ENCODE data around the gene PIEZO1. TPM values are rescaled to one million over a fixed set of nuclear protein-coding genes. Genes with fewer than 3 reads are reported as not detected.

The PIEZO1 gene
- total and polyA plus RNA-seq, 2 donors (not counting 1 experiment from before 2014, with no cell fraction given) = 108 to 331 TPM

DNA sequence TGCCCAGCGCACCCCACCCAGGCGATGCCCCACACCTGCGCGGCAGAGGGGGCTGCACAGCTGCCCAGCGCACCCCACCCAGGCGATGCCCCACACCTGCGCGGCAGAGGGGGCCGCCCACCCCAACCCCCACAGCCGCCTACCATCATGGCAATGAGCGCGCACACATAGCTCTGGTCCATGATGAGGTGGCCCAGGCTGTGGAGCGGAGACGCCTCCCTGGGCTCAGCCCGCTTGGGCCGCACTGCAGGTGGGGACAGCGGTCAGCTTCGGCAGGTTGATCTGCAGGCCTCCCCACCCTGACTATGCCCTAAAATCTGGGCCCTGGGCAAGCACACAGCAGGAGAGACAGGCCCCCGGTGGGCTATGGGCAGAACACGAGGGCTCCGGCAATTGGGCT is 48.5 kb downstream of the PIEZO1 start:
- no peak for ATAC-seq (ENCODE audit: low read depth)
- H3K9me3 Mint-ChIP-seq (ENCODE audit: insufficient read depth) = no peaks in the 10 kb centered on the region

DNA sequence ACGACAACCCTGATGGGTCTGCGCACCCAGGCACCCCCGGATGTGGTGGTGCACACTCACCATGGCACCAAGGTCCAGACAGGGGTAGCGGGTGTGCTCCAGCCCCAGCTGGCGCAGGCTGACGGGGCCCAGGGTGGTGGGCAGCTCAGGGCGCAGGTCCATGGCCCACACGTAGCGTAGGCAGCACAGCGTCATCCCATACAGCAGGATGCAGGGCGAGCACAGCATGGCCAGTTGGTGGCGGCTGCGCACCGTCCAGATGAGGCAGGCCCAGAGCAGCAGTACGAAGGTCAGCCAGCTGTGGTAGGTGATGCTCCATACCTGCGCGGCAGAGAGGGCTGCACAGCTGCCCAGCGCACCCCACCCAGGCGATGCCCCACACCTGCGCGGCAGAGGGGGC is 48.9 kb downstream of the PIEZO1 start:
- Mint-ChIP-seq H3K27me3 (no peaks in the 10 kb centered on the region), H3K27ac (no peak overlapping the region), H3K9me3 (ENCODE audit: insufficient read depth) (no peaks in the 10 kb centered on the region), H3K4me3 (no peak overlapping the region), H3K4me1 (peaks cover 6% of the 10 kb centered on the region)
- DNase-seq (no peak), ATAC-seq (ENCODE audit: low read depth) (no peak)
- Histone ChIP-seq H3K27ac (ENCODE audit: low read length in 2 of 2) (no peak overlapping the region), H3K4me3 (ENCODE audit: control extremely low read depth in 1 of 5, extremely low read depth in 1 of 5, insufficient read depth in 1 of 5, low read depth in 2 of 5, low read length in 4 of 5) (no peak overlapping the region), H3K9me3 (ENCODE audit: control extremely low read depth in 1 of 3, control insufficient read depth in 2 of 3, insufficient read depth in 1 of 3, low read length in 2 of 3) (no peaks in the 10 kb centered on the region), H3K4me2 (replicated peaks; ENCODE audit: low read depth, low read length, poor library complexity, severe bottlenecking) (no peak overlapping the region), H2AFZ (ENCODE audit: insufficient read depth, low read depth, low read length, poor library complexity, severe bottlenecking) (no peak overlapping the region), H3K79me2 (ENCODE audit: control insufficient read depth, insufficient read depth, low read length) (peaks cover 10% of the 10 kb centered on the region), H3K9ac (ENCODE audit: low read length) (no peak overlapping the region), H4K20me1 (ENCODE audit: control insufficient read depth, insufficient read depth, low read length, poor library complexity, severe bottlenecking) (peaks cover 41% of the 10 kb centered on the region), H3K4me1 (ENCODE audit: control insufficient read depth in 2 of 2, insufficient read depth in 2 of 2, low read length in 2 of 2) (peaks cover 5 to 18% of the 10 kb centered on the region in 2 donors), H3K27me3 (replicated peaks in 1 of 4; ENCODE audit: control extremely low read depth in 1 of 4, control insufficient read depth in 3 of 4, insufficient read depth in 4 of 4, low read length in 3 of 4) (no peaks in the 10 kb centered on the region), H3K36me3 (replicated peaks in 1 of 2; ENCODE audit: control extremely low read depth in 1 of 2, control insufficient read depth in 1 of 2, extremely low read depth in 1 of 2, insufficient read depth in 2 of 2, low read length in 1 of 2) (peaks cover 0 to 34% of the 10 kb centered on the region in 2 experiments)
- no peak for TF ChIP-seq EZH2 (IDR thresholded peaks at IDR 0.05; ENCODE audit: borderline replicate concordance, insufficient read depth, low read depth, low read length, poor library complexity, severe bottlenecking)
- TF ChIP-seq, protein P1, sequence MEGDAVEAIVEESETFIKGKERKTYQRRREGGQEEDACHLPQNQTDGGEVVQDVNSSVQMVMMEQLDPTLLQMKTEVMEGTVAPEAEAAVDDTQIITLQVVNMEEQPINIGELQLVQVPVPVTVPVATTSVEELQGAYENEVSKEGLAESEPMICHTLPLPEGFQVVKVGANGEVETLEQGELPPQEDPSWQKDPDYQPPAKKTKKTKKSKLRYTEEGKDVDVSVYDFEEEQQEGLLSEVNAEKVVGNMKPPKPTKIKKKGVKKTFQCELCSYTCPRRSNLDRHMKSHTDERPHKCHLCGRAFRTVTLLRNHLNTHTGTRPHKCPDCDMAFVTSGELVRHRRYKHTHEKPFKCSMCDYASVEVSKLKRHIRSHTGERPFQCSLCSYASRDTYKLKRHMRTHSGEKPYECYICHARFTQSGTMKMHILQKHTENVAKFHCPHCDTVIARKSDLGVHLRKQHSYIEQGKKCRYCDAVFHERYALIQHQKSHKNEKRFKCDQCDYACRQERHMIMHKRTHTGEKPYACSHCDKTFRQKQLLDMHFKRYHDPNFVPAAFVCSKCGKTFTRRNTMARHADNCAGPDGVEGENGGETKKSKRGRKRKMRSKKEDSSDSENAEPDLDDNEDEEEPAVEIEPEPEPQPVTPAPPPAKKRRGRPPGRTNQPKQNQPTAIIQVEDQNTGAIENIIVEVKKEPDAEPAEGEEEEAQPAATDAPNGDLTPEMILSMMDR (IDR thresholded peaks at IDR 0.05) = no peak
- intact Hi-C loops (cut with micrococcal nuclease) = loop anchor here (2.0 kb wide), 1 partner anchor 35 kb away; no protein-coding TSS in a partner anchor
- ChIA-PET CTCF (interaction anchor here (0.8 to 5.0 kb wide), 13 partner anchors 11 to 480 kb away, joined by 3 to 113 read pairs (median 18); partner anchors contain the start of genes GALNS, PIEZO1 and TRAPPC2L), POLR2A (interaction anchor here (0.6 kb wide), 1 partner anchor 84 kb away, joined by 3 read pairs; no protein-coding TSS in a partner anchor)
- 99% methylated on average over 17 of the region's 21 CpGs for WGBS (ENCODE audit: insufficient coverage)

More for the DNA sequence above, 48.5 kb downstream of the PIEZO1 start:
- H3K27ac ChIP-seq (ENCODE audit: low read length in 2 of 2) = no peak overlapping the region
- no peaks in the 10 kb centered on the region for H3K27me3 ChIP-seq (replicated peaks in 1 of 4; ENCODE audit: control extremely low read depth in 1 of 4, control insufficient read depth in 3 of 4, insufficient read depth in 4 of 4, low read length in 3 of 4)
- H3K9ac ChIP-seq (ENCODE audit: low read length) = no peak overlapping the region
- H3K9me3 ChIP-seq (ENCODE audit: control extremely low read depth in 1 of 3, control insufficient read depth in 2 of 3, insufficient read depth in 1 of 3, low read length in 2 of 3) = no peaks in the 10 kb centered on the region
- no peak overlapping the region for H3K4me2 ChIP-seq (replicated peaks; ENCODE audit: low read depth, low read length, poor library complexity, severe bottlenecking)
- no peak for TF ChIP-seq EZH2 (IDR thresholded peaks at IDR 0.05; ENCODE audit: borderline replicate concordance, insufficient read depth, low read depth, low read length, poor library complexity, severe bottlenecking)
- TF ChIP-seq, protein P1 (IDR thresholded peaks at IDR 0.05) = no peak
- H3K4me1 ChIP-seq (ENCODE audit: control insufficient read depth in 2 of 2, insufficient read depth in 2 of 2, low read length in 2 of 2) = peaks cover 5 to 18% of the 10 kb centered on the region in 2 donors
- Mint-ChIP-seq H3K27ac (no peak overlapping the region), H3K4me3 (no peak overlapping the region), H3K27me3 (no peaks in the 10 kb centered on the region), H3K4me1 (peaks cover 6% of the 10 kb centered on the region)
- POLR2A ChIA-PET = interaction anchor here (0.6 to 1.5 kb wide), 3 partner anchors 45 to 84 kb away, joined by 3 to 12 read pairs (median 4); partner anchors contain the start of gene PIEZO1
- no peak overlapping the region for H3K4me3 ChIP-seq (ENCODE audit: control extremely low read depth in 1 of 5, extremely low read depth in 1 of 5, insufficient read depth in 1 of 5, low read depth in 2 of 5, low read length in 4 of 5)
- no peak overlapping the region for H2AFZ ChIP-seq (ENCODE audit: insufficient read depth, low read depth, low read length, poor library complexity, severe bottlenecking)
- H3K36me3 ChIP-seq (replicated peaks in 1 of 2; ENCODE audit: control extremely low read depth in 1 of 2, control insufficient read depth in 1 of 2, extremely low read depth in 1 of 2, insufficient read depth in 2 of 2, low read length in 1 of 2) = peaks cover 0 to 35% of the 10 kb centered on the region in 2 experiments
- H3K79me2 ChIP-seq (ENCODE audit: control insufficient read depth, insufficient read depth, low read length) = peaks cover 11% of the 10 kb centered on the region
- CTCF ChIA-PET = interaction anchor here (0.7 to 5.0 kb wide), 26 partner anchors 11 to 482 kb away, joined by 3 to 113 read pairs (median 10); partner anchors contain the start of genes APRT, CDH15, GALNS and PIEZO1
- intact Hi-C loops (cut with micrococcal nuclease) = loop anchor here (2.0 kb wide), 1 partner anchor 36 kb away; no protein-coding TSS in a partner anchor
- H4K20me1 ChIP-seq (ENCODE audit: control insufficient read depth, insufficient read depth, low read length, poor library complexity, severe bottlenecking) = peaks cover 45% of the 10 kb centered on the region
- no peak for DNase-seq
- WGBS (ENCODE audit: insufficient coverage) = 95% methylated on average over 17 of the region's 21 CpGs

Measured in B cell (primary cell).